Panc1 (cell line): ENCODE results near the gene AMFR. TPM values are rescaled to one million over a fixed set of nuclear protein-coding genes. Genes with fewer than 3 reads are reported as not detected.

Experiments
- ATAC-seq: fragments of 200-7000 bp; cut with Tn5 transposase; 2 replicates; pipeline ENCODE4 v1.9.1; 2020; ENCODE audit warnings: mild to moderate bottlenecking, moderate library complexity
- BruUV-seq: library from RNA; stranded (reverse); fragments of 400-500 nt; replicated peaks from 2 replicates; lab custom pipeline; 2021; lab: Mats Ljungman, UMichigan
- CTCF ChIA-PET: fragments of 300-600 bp; sonication (Branson Sonifier 250); formaldehyde crosslinking; loops from one replicate; lab custom pipeline; 2022; ENCODE audit warnings: antibody characterized with exemption; lab: Charles Lee
- POLR2A ChIA-PET: fragments of 300-600 bp; sonication (Branson Sonifier 250); formaldehyde crosslinking; loops from one replicate; lab custom pipeline; 2022; ENCODE audit warnings: antibody characterized with exemption; lab: Charles Lee
- DNase-seq: peaks from one replicate; pipeline ENCODE4 v3.0.0-alpha.2; 2010; ENCODE audit warnings: low read depth, low spot score
- H3K27ac ChIP-seq: 2 replicates; pipeline ENCODE4 v1.5.1; 2011; ENCODE audit warnings: mild to moderate bottlenecking, low read length, inconsistent platforms
- H3K27me3 ChIP-seq: fragments of 200-500 bp; sonication (Bioruptor generic); 2 replicates; pipeline ENCODE4 v1.6.0; 2014; ENCODE audit warnings: low read length, inconsistent platforms; ENCODE audit not compliant: control insufficient read depth, insufficient read depth
- H3K36me3 ChIP-seq: fragments of 200-500 bp; sonication (Bioruptor generic); 2 replicates; pipeline ENCODE4 v1.5.1; 2014; ENCODE audit warnings: inconsistent platforms, mild to moderate bottlenecking, low read length, moderate library complexity; ENCODE audit not compliant: control insufficient read depth, insufficient read depth
- H3K4me1 ChIP-seq: 2 replicates; pipeline ENCODE4 v1.5.1; 2011; ENCODE audit warnings: inconsistent platforms, mild to moderate bottlenecking, low read length, moderate library complexity; ENCODE audit not compliant: control insufficient read depth, insufficient read depth
- H3K4me3 ChIP-seq, 2 experiments: 2 replicates each; pipeline ENCODE4 v1.5.1; 2011 to 2012; ENCODE audit warnings: low read depth in 2 of 2, low read length in 2 of 2, mild to moderate bottlenecking in 2 of 2, inconsistent platforms in 1 of 2, moderate library complexity in 1 of 2
- H3K9me3 ChIP-seq: fragments of 200-500 bp; sonication (Bioruptor generic); 2 replicates; pipeline ENCODE4 v1.5.1; 2014; ENCODE audit warnings: low read depth, mild to moderate bottlenecking, inconsistent platforms, low read length, moderate library complexity; ENCODE audit not compliant: control insufficient read depth, insufficient read depth
- POLR2AphosphoS5 ChIP-seq: IDR thresholded peaks from 2 replicates; pipeline ENCODE4 v1.6.1; 2012; ENCODE audit warnings: mild to moderate bottlenecking, low read depth, low read length, moderate library complexity
- SIN3A ChIP-seq: IDR thresholded peaks from 2 replicates; pipeline ENCODE4 v1.6.1; 2012; ENCODE audit warnings: low read depth, mild to moderate bottlenecking, low read length, moderate library complexity, borderline replicate concordance; ENCODE audit not compliant: insufficient read depth
- TCF7L2 ChIP-seq: IDR thresholded peaks from 2 replicates; pipeline ENCODE4 v1.6.1; 2011; ENCODE audit warnings: mild to moderate bottlenecking, low read depth, low read length, inconsistent platforms
- in situ Hi-C: cut with HindIII; loops from 2 replicates; pipeline ENCODE4 v1.10.0; 2016; ENCODE audit warnings: low sequenced_read_pairs, low pct_unique_long_range_greater_than_20kb
- intact Hi-C: fragments of 100-400 bp; cut with micrococcal nuclease; formaldehyde crosslinking; loops from one replicate; pipeline ENCODE4 v1.10.0; 2022; ENCODE audit not compliant: unreplicated experiment
- total RNA-seq: library from RNA; stranded (reverse); gene quantifications from one replicate; pipeline ENCODE4 v1.2.1, GENCODE V29; 2021; ENCODE audit not compliant: unreplicated experiment
- TF ChIP-seq, protein P1 (sequence below): fragments of 450-650 bp; IDR thresholded peaks from 2 replicates; pipeline ENCODE4 v1.5.1; 2017; ENCODE audit warnings: mild to moderate bottlenecking
- TF ChIP-seq, protein P2 (sequence below), 2 experiments: IDR thresholded peaks; 2 replicates each; pipeline ENCODE4 v1.6.1; 2011 to 2012; ENCODE audit warnings: low read depth in 2 of 2, control low read depth in 1 of 2, low read length in 1 of 2, mild to moderate bottlenecking in 1 of 2, moderate library complexity in 1 of 2; ENCODE audit not compliant: insufficient read depth in 1 of 2

AMFR gene
- total RNA-seq, 1 experiment from 2014 or later: 89.6 TPM

DNA sequence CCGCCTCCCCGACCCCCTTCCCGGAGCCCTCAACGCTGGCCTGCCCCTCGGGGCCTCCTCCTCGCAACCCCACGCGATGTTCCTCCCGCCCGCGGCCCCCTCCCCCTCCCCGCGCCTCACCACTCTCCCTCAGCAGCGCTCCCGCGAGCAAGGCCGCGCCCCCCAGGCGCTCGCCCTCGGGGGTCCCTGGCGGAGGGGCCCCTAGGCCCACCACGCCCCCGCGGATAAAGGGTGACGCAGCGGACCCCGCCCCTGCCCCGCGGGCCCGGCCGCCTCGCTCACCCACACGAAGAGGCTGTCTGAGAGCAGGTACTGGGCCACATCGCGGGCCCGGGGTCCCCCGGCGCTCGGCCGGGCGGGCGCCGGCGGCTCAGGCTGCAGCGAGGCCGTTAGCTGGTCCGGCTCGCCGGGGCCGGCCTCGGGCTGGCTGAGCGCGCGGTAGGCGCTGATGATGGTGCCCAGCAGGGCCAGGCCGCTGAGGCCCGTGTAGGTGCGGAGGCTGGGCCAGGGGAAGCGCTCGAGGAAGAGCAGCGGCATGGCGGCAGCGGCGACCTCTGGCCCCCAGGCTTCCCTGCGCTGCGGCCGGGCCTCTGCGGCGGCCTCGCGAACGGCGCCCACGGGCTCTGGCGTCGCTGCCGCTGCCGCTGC, 430 bp downstream of the AMFR start:
- CTCF ChIA-PET: no interaction called here
- in situ Hi-C loops: no loop called here
- TF ChIP-seq POLR2AphosphoS5 (no peak), SIN3A (no peak), TCF7L2 (no peak)
- TF ChIP-seq, protein P1, sequence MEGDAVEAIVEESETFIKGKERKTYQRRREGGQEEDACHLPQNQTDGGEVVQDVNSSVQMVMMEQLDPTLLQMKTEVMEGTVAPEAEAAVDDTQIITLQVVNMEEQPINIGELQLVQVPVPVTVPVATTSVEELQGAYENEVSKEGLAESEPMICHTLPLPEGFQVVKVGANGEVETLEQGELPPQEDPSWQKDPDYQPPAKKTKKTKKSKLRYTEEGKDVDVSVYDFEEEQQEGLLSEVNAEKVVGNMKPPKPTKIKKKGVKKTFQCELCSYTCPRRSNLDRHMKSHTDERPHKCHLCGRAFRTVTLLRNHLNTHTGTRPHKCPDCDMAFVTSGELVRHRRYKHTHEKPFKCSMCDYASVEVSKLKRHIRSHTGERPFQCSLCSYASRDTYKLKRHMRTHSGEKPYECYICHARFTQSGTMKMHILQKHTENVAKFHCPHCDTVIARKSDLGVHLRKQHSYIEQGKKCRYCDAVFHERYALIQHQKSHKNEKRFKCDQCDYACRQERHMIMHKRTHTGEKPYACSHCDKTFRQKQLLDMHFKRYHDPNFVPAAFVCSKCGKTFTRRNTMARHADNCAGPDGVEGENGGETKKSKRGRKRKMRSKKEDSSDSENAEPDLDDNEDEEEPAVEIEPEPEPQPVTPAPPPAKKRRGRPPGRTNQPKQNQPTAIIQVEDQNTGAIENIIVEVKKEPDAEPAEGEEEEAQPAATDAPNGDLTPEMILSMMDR: no peak
- TF ChIP-seq, protein P2, sequence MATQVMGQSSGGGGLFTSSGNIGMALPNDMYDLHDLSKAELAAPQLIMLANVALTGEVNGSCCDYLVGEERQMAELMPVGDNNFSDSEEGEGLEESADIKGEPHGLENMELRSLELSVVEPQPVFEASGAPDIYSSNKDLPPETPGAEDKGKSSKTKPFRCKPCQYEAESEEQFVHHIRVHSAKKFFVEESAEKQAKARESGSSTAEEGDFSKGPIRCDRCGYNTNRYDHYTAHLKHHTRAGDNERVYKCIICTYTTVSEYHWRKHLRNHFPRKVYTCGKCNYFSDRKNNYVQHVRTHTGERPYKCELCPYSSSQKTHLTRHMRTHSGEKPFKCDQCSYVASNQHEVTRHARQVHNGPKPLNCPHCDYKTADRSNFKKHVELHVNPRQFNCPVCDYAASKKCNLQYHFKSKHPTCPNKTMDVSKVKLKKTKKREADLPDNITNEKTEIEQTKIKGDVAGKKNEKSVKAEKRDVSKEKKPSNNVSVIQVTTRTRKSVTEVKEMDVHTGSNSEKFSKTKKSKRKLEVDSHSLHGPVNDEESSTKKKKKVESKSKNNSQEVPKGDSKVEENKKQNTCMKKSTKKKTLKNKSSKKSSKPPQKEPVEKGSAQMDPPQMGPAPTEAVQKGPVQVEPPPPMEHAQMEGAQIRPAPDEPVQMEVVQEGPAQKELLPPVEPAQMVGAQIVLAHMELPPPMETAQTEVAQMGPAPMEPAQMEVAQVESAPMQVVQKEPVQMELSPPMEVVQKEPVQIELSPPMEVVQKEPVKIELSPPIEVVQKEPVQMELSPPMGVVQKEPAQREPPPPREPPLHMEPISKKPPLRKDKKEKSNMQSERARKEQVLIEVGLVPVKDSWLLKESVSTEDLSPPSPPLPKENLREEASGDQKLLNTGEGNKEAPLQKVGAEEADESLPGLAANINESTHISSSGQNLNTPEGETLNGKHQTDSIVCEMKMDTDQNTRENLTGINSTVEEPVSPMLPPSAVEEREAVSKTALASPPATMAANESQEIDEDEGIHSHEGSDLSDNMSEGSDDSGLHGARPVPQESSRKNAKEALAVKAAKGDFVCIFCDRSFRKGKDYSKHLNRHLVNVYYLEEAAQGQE (IDR thresholded peaks at IDR 0.05; ENCODE audit: insufficient read depth in 1 of 2, low read depth in 2 of 2, low read length in 1 of 2): no peak
- Histone ChIP-seq H3K27me3 (no peaks in the 10 kb centered on the region), H3K4me1 (peaks cover 26% of the 10 kb centered on the region), H3K9me3 (no peaks in the 10 kb centered on the region), H3K36me3 (no peaks in the 10 kb centered on the region), H3K4me3 (peak overlapping the region; percentile 58 to 74), H3K27ac (no peak overlapping the region)
- POLR2A ChIA-PET: no interaction called here
- ATAC-seq: peak; percentile 82
- DNase-seq: no peak
- intact Hi-C loops: no loop called here
- BruUV-seq: no TSS peak

DNA sequence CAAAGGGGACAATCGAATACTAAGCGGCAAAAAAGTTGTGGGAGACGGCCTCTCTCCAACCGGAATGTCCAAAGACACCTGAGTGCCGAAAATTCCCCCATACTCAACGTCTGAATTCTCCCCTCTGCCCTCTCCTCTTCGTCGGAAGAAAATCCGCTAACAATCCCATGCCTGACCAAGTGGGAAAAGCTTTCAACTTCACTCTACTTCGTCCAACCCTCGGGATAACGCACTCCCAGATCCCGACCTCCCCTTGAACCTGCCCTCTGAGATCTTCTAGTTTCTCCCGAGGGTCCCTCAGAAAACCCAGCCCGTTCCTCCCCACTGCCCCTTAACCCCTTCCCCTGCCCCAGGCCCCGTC, 961 bp downstream of the AMFR start:
- POLR2A ChIA-PET: no interaction called here
- DNase-seq: no peak
- no peaks in the 10 kb centered on the region for H3K36me3 ChIP-seq
- intact Hi-C loops: no loop called here
- H3K27ac ChIP-seq: peak overlapping the region; percentile 70
- ATAC-seq: peak; percentile 5; the same call in 1 of the 2 replicates
- H3K27me3 ChIP-seq: no peaks in the 10 kb centered on the region
- H3K9me3 ChIP-seq: no peaks in the 10 kb centered on the region
- peaks cover 28% of the 10 kb centered on the region for H3K4me1 ChIP-seq
- in situ Hi-C loops: no loop called here
- no TSS peak for BruUV-seq
- TF ChIP-seq TCF7L2: peak; percentile 6; the same call in 1 of the 2 replicates
- no peak for TF ChIP-seq SIN3A
- TF ChIP-seq, protein P2 (IDR thresholded peaks at IDR 0.05; ENCODE audit: insufficient read depth in 1 of 2, low read depth in 2 of 2, low read length in 1 of 2): no peak
- CTCF ChIA-PET: no interaction called here
- peak overlapping the region; percentile 58 to 74 for H3K4me3 ChIP-seq
